NCI-H2196 (cell line): ENCODE measurements around the gene LRRC27.
"Not testable (repeated sequence)": the region's sequence is repeated elsewhere in the genome, so short reads cannot be mapped to it uniquely, and the experiment has no call there.

Source experiments
- DNase-seq: peaks from one replicate; lab custom pipeline; 2025; ENCODE audit not compliant: unreplicated experiment; lab: John Stamatoyannopoulos, UW

The LRRC27 gene

GRCh38 chr10:132336064-132336746, 4.2 kb downstream of the LRRC27 start:
- no peak for DNase-seq

DNA sequence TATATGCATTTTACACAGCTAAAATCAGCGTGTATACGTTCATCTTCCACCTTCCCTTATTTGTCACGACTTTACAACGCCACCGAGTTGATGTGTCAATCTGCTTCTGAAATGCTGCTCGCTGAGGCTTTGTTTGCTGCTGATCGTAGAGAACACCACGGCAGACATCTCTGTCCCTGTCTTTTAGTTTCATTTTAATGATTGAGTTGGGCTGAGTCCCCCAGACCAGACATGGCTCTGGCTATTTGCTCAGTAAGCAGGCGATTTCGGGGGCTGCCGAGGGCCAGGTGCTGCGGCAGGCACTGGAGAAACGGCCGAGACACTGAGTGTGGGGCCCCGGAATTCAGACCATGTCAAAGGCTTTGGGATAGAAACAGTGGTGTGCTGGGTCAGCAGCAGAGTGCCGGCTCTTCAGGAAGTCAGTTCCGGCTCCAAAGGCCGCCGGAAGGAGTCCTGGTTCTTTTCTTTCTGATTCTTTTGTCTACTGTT, 5.0 kb downstream of the LRRC27 start:
- DNase-seq: no peak

GRCh38 chr10:132337854-132338253, 5.9 kb downstream of the LRRC27 start:
- not testable (repeated sequence) for DNase-seq

DNA sequence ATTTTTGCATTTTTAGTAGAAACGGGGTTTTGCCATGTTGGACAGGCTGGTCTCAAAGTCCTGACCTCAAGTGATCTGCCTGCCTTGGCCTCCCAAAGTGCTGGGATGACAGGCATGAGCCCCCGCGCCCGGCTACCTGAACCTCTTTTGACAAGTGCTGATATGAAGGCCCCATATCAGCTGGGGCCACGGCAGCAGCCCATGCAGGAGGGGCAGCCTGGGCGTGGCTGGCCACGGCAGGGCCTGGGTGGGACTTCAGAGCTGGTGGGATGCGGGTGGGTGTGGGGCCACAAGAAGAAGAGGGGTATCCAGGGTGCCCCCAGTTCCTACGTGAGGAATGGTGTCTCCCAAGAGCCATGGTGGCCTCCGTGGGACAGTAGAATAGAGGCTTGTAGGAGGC, 6.9 kb downstream of the LRRC27 start:
- DNase-seq: no peak

- no peak for DNase-seq
Measured at GRCh38 chr10:132339276-132339675, 7.3 kb downstream of the LRRC27 start.

GRCh38 chr10:132341017-132341416, 9.0 kb downstream of the LRRC27 start:
- DNase-seq: no peak

DNA sequence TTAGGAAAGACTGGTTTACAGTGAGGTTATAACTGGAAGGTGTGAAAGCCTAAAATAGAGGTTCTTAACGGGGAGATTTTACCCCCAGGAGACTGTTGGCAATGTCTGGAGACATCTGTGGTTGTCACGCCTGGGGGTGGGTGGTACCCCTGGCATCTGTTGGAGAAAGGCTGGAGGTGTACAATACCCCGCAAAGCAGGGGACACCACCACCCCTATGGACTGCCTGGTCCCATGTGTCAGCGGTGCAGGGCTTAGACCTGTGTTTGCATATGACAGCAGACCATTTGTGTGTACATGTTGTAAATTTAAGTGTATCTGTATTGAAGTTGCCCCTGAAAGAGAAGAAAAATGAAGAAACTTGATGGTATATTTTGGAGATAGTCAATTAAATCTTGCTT, 9.8 kb downstream of the LRRC27 start:
- DNase-seq: no peak

DNA sequence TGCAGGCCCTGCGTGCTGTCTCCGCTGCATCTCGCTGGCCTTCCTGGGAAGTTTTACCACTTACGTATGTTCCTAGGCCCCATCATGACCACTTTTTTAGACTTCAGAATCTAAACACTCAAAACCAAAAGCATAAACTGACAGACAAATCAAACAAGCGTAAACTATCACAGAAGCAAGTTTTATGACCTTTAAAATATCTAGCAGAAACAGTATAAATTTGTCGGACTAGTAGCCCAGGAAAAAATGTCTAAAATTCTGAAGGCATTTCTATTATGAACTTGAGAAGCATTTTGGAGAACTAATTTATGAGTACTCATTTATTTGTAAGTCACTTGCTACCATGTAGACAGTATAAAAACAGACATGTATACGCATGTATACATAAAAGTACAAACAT, 10.6 kb downstream of the LRRC27 start:
- no peak for DNase-seq

DNA sequence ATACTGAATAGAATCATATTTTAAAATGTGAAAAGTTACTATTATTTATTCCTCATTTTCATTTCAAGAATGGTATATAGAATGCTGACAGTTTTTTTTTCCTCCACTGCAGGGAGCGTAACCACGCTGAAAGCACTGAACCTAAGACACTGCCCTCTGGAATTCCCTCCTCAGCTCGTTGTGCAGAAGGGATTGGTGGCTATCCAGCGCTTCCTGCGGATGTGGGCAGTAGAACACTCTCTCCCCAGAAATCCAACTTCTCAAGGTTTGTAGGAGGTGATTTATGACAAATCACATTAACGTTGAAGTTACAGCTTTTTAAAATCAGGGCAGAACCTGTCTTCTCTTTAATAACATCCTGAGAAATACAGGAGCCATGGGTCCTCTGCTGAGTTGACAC, 12.4 kb downstream of the LRRC27 start:
- DNase-seq: no peak

DNA sequence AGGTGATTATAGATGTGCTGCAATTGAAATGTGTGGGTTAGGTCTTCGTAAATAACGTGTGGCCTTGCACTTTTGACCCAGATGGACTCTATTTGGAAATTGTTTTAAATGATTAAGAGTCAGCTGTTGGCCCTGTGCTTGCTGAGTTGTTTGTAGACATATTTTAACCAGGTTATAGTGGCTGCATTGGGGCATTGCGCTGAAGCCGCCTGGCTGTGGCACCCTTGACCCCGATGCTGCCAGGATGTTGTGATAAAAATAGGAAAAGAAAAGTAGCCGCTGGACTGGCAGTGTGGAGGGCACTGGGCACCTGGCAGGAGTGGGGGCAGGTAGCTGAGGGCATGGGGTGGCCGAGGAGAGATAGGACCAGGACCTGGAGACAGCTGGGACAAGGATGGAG, 13.4 kb downstream of the LRRC27 start:
- no peak for DNase-seq

GRCh38 chr10:132346806-132347205, 14.8 kb downstream of the LRRC27 start:
- no peak for DNase-seq

GRCh38 chr10:132347211-132347930, 15.4 kb downstream of the LRRC27 start:
- DNase-seq: no peak

- no peak for DNase-seq
Measured at GRCh38 chr10:132347931-132348267, 15.9 kb downstream of the LRRC27 start.

- DNase-seq: no peak
Measured at GRCh38 chr10:132349766-132350165, 17.8 kb downstream of the LRRC27 start.

DNA sequence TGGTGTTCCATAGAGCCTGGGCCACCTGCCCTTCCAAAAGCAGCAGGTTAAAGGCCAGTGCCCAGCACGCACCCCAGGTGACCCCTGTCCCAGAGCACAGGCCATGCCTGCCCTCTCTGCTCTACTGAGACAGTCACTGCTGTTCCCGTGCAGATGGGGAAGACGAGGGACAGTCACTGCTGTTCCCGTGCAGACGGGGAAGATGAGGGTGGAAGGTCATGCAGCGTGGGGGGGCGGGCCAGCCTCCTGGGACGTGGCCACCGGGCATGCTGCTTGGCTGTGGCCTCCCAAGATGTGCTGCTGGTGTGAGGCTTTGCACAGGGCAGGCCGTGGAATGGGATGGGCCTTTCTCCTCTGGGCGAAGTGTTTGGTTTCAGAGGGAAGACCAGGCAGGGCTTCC, 18.4 kb downstream of the LRRC27 start:
- no peak for DNase-seq

DNA sequence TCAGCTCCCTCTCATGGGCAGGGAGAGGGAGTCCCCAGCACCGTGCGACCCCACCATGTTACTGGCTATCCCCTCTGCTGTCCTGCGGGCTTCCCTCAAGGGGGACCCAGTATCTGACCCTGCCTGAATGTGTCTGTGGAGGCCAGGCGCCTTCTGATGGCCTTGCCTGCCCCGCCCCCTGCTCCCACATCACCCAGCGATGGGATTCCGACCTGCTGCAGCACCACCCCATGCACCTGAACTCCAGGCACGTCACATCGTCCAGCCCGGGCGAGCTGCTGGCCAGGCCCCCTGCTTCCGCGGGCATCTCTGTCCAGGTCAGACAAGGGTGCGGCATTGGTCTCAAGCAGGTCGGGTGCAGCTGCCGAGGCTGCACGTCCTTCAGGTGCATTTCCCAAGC, 19.0 kb downstream of the LRRC27 start:
- DNase-seq: no peak

- DNase-seq: no peak
Measured at GRCh38 chr10:132351611-132352010, 19.6 kb downstream of the LRRC27 start.

DNA sequence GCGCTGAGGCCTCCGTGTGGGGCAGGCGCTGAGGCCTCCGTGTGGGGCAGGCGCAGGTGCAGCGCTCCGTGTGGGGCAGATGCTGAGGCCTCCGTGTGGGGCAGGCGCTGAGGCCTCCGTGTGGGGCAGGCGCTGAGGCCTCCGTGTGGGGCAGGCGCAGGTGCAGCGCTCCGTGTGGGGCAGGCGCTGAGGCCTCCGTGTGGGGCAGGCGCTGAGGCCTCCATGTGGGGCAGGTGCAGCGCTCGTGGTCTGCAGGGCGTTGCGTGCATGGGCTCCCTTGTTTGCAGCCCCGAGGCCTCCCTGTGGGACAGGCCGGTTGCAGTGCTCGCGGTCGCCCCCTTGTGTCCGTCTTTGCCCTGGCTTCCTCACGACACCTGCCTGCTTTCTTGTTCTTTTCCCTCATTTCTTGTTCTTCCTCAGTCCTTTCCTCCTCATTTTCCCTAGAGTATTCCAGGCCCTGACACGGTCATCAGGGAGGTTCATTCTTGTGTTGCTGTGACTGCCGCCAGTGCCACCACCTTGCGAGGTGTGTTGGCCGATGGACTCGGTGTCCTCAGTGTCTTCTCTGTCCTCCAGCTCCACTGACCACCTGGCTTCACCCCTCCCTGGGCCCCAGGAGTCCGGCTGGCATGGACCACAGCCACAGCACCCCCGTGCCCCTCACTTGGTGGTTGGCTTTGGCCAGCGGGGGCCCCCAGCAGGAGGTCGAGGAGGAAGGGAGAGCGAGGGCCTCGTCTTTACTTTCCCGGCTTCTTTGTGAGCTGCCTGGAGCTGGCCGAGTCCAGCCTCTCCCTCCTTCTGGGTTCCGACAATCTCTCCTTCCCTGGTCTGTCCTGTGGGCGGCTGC, 20.7 kb downstream of the LRRC27 start:
- DNase-seq: peak; percentile 33

DNA sequence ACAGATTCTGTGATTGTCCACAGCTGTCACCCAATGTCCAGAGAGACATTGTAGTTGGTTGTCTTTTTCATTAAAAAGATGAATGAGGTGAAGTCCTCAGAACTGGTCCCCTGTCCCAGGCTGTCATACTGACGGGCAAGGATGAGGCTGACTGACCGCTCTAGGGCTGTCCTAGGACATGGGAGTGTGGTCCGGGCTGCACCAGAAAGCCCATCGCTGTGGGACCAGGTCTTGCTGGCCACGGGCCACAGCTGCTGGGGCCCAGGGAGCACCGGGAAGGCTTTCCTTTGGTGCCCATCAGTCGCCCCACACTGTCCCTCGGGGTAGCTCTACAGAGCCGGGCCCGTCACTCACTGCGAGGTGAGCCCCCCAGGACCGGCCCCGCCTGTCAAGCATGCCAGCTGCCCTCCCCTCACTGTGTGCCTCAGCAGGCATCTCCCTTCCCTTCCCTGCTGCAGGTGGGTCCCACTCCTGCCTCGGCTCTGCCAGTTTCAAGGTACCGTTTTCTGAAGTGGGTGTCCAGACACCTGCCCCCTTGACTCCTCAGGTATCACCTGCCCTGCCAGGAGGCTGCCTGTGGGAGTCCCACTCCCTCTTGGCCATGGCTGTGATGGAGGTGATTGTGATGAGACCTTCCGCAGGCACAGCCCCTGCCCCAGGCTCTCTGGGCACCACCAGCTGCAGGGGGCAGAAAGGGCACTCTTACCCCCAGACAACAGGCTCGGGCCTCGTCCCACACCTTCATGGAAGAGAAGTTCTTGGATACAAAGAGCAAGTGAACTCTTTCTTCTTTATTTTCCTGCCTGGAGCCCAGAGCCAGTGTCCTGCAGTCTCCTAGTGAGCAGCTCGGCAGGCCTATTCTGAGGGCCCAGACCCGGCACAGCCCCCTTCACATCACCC, 21.7 kb downstream of the LRRC27 start:
- DNase-seq: no peak

GRCh38 chr10:132354356-132355094, 22.5 kb downstream of the LRRC27 start:
- DNase-seq: no peak
